ENCODE data around the gene BSCL2.
"Not testable (repeated sequence)": the region's sequence is repeated elsewhere in the genome, so short reads cannot be mapped to it uniquely, and the experiment has no call there.

The BSCL2 gene

GRCh38 chr11:62676698-62677097 lies 30.5 kb downstream of the BSCL2 start:
- Histone ChIP-seq H3K27me3 (ENCODE audit: control insufficient read depth in 2 of 2, insufficient read depth in 2 of 2, low read length in 2 of 2) (no peaks in the 10 kb centered on the region), H3K4me3 (ENCODE audit: low read length in 2 of 2) (no peak overlapping the region), H3K4me1 (ENCODE audit: control insufficient read depth in 2 of 2, insufficient read depth in 2 of 2, low read length in 2 of 2) (peaks cover 21 to 24% of the 10 kb centered on the region in 2 donors), H3K27ac (ENCODE audit: low read depth in 2 of 2, low read length in 2 of 2) (no peak overlapping the region), H3K9ac (ENCODE audit: low read depth in 1 of 2, low read length in 2 of 2) (no peak overlapping the region), H3K9me3 (ENCODE audit: control insufficient read depth in 2 of 2, low read length in 2 of 2) (no peaks in the 10 kb centered on the region), H3K36me3 (ENCODE audit: control insufficient read depth in 2 of 2, insufficient read depth in 2 of 2, low read length in 2 of 2) (peaks cover 19 to 23% of the 10 kb centered on the region in 2 donors)

GRCh38 chr11:62675415-62675814 lies 31.8 kb downstream of the BSCL2 start:
- H3K27ac ChIP-seq (ENCODE audit: low read depth in 2 of 2, low read length in 2 of 2); H3K4me3 ChIP-seq (ENCODE audit: low read length in 2 of 2); H3K9me3 ChIP-seq (ENCODE audit: control insufficient read depth in 2 of 2, low read length in 2 of 2); H3K9ac ChIP-seq (ENCODE audit: low read depth in 1 of 2, low read length in 2 of 2); H3K27me3 ChIP-seq (ENCODE audit: control insufficient read depth in 2 of 2, insufficient read depth in 2 of 2, low read length in 2 of 2): not testable (repeated sequence)
- H3K36me3 ChIP-seq (ENCODE audit: control insufficient read depth in 2 of 2, insufficient read depth in 2 of 2, low read length in 2 of 2): peaks cover 19 to 23% of the 10 kb centered on the region in 2 donors
- peaks cover 28 to 30% of the 10 kb centered on the region in 2 donors for H3K4me1 ChIP-seq (ENCODE audit: control insufficient read depth in 2 of 2, insufficient read depth in 2 of 2, low read length in 2 of 2)

GRCh38 chr11:62673196-62673525 lies 34.1 kb downstream of the BSCL2 start:
- H3K9ac ChIP-seq (ENCODE audit: low read depth in 1 of 2, low read length in 2 of 2): peak overlapping the region in 1 of 2 donors; percentile 95
- no peaks in the 10 kb centered on the region for H3K27me3 ChIP-seq (ENCODE audit: control insufficient read depth in 2 of 2, insufficient read depth in 2 of 2, low read length in 2 of 2)
- H3K9me3 ChIP-seq (ENCODE audit: control insufficient read depth in 2 of 2, low read length in 2 of 2): no peaks in the 10 kb centered on the region
- no peak overlapping the region for H3K4me3 ChIP-seq (ENCODE audit: low read length in 2 of 2)
- peak overlapping the region; percentile 87 to 92 for H3K27ac ChIP-seq (ENCODE audit: low read depth in 2 of 2, low read length in 2 of 2)
- peaks cover 29 to 30% of the 10 kb centered on the region in 2 donors for H3K4me1 ChIP-seq (ENCODE audit: control insufficient read depth in 2 of 2, insufficient read depth in 2 of 2, low read length in 2 of 2)
- H3K36me3 ChIP-seq (ENCODE audit: control insufficient read depth in 2 of 2, insufficient read depth in 2 of 2, low read length in 2 of 2): peaks cover 19 to 23% of the 10 kb centered on the region in 2 donors

GRCh38 chr11:62671608-62672389 lies 35.4 kb downstream of the BSCL2 start, which contains the start of the genes LBHD1 and UQCC3:
Gene LBHD1, minus strand, starts transcription at chr11:62672267. Its CDS starts 2,236 bp downstream, at chr11:62670031.
Gene UQCC3, plus strand, starts transcription at chr11:62671673. Its CDS starts 73 bp downstream, at chr11:62671746.
- H3K27ac ChIP-seq (ENCODE audit: low read depth in 2 of 2, low read length in 2 of 2): peak within 1 kb of the TSS; percentile 87 to 92
- peaks cover 13 to 20% of the 10 kb centered on the region in 2 donors for H3K36me3 ChIP-seq (ENCODE audit: control insufficient read depth in 2 of 2, insufficient read depth in 2 of 2, low read length in 2 of 2)
- peaks cover 24 to 30% of the 10 kb centered on the region in 2 donors for H3K4me1 ChIP-seq (ENCODE audit: control insufficient read depth in 2 of 2, insufficient read depth in 2 of 2, low read length in 2 of 2)
- peak within 1 kb of the TSS; percentile 94 to 98 for H3K4me3 ChIP-seq (ENCODE audit: low read length in 2 of 2)
- H3K9me3 ChIP-seq (ENCODE audit: control insufficient read depth in 2 of 2, low read length in 2 of 2): no peaks in the 10 kb centered on the region
- H3K27me3 ChIP-seq (ENCODE audit: control insufficient read depth in 2 of 2, insufficient read depth in 2 of 2, low read length in 2 of 2): no peaks in the 10 kb centered on the region
- peak within 1 kb of the TSS; percentile 86 to 95 for H3K9ac ChIP-seq (ENCODE audit: low read depth in 1 of 2, low read length in 2 of 2)

GRCh38 chr11:62671236-62671607 lies 36.0 kb downstream of the BSCL2 start:
- Histone ChIP-seq H3K9me3 (ENCODE audit: control insufficient read depth in 2 of 2, low read length in 2 of 2) (no peaks in the 10 kb centered on the region), H3K4me1 (ENCODE audit: control insufficient read depth in 2 of 2, insufficient read depth in 2 of 2, low read length in 2 of 2) (peaks cover 30 to 35% of the 10 kb centered on the region in 2 donors), H3K36me3 (ENCODE audit: control insufficient read depth in 2 of 2, insufficient read depth in 2 of 2, low read length in 2 of 2) (peaks cover 8 to 14% of the 10 kb centered on the region in 2 donors), H3K9ac (ENCODE audit: low read depth in 1 of 2, low read length in 2 of 2) (peak overlapping the region; percentile 86 to 95), H3K27ac (ENCODE audit: low read depth in 2 of 2, low read length in 2 of 2) (peak overlapping the region; percentile 87 to 92), H3K4me3 (ENCODE audit: low read length in 2 of 2) (peak overlapping the region; percentile 94 to 98), H3K27me3 (ENCODE audit: control insufficient read depth in 2 of 2, insufficient read depth in 2 of 2, low read length in 2 of 2) (no peaks in the 10 kb centered on the region)

GRCh38 chr11:62669420-62670161 lies 37.6 kb downstream of the BSCL2 start:
- H3K36me3 ChIP-seq (ENCODE audit: control insufficient read depth in 2 of 2, insufficient read depth in 2 of 2, low read length in 2 of 2): peaks cover 8 to 11% of the 10 kb centered on the region in 2 donors
- no peak overlapping the region for H3K4me3 ChIP-seq (ENCODE audit: low read length in 2 of 2)
- H3K9ac ChIP-seq (ENCODE audit: low read depth in 1 of 2, low read length in 2 of 2): peak overlapping the region; percentile 26 to 36
- H3K9me3 ChIP-seq (ENCODE audit: control insufficient read depth in 2 of 2, low read length in 2 of 2): no peaks in the 10 kb centered on the region
- peaks cover 34 to 39% of the 10 kb centered on the region in 2 donors for H3K4me1 ChIP-seq (ENCODE audit: control insufficient read depth in 2 of 2, insufficient read depth in 2 of 2, low read length in 2 of 2)
- peak overlapping the region; percentile 39 to 56 for H3K27ac ChIP-seq (ENCODE audit: low read depth in 2 of 2, low read length in 2 of 2)
- no peaks in the 10 kb centered on the region for H3K27me3 ChIP-seq (ENCODE audit: control insufficient read depth in 2 of 2, insufficient read depth in 2 of 2, low read length in 2 of 2)

GRCh38 chr11:62667460-62667859 lies 39.8 kb downstream of the BSCL2 start:
- H3K27me3 ChIP-seq (ENCODE audit: control insufficient read depth in 2 of 2, insufficient read depth in 2 of 2, low read length in 2 of 2): no peaks in the 10 kb centered on the region
- no peak overlapping the region for H3K9ac ChIP-seq (ENCODE audit: low read depth in 1 of 2, low read length in 2 of 2)
- H3K9me3 ChIP-seq (ENCODE audit: control insufficient read depth in 2 of 2, low read length in 2 of 2): no peaks in the 10 kb centered on the region
- no peak overlapping the region for H3K4me3 ChIP-seq (ENCODE audit: low read length in 2 of 2)
- peaks cover 12 to 14% of the 10 kb centered on the region in 2 donors for H3K36me3 ChIP-seq (ENCODE audit: control insufficient read depth in 2 of 2, insufficient read depth in 2 of 2, low read length in 2 of 2)
- peaks cover 31 to 32% of the 10 kb centered on the region in 2 donors for H3K4me1 ChIP-seq (ENCODE audit: control insufficient read depth in 2 of 2, insufficient read depth in 2 of 2, low read length in 2 of 2)
- no peak overlapping the region for H3K27ac ChIP-seq (ENCODE audit: low read depth in 2 of 2, low read length in 2 of 2)

- peak overlapping the region; percentile 91 to 92 for H3K27ac ChIP-seq (ENCODE audit: low read depth in 2 of 2, low read length in 2 of 2)
- H3K36me3 ChIP-seq (ENCODE audit: control insufficient read depth in 2 of 2, insufficient read depth in 2 of 2, low read length in 2 of 2): peaks cover 12 to 14% of the 10 kb centered on the region in 2 donors
- peak overlapping the region; percentile 91 to 96 for H3K4me3 ChIP-seq (ENCODE audit: low read length in 2 of 2)
- H3K9me3 ChIP-seq (ENCODE audit: control insufficient read depth in 2 of 2, low read length in 2 of 2): no peaks in the 10 kb centered on the region
- H3K27me3 ChIP-seq (ENCODE audit: control insufficient read depth in 2 of 2, insufficient read depth in 2 of 2, low read length in 2 of 2): no peaks in the 10 kb centered on the region
- peaks cover 28% of the 10 kb centered on the region in 2 donors for H3K4me1 ChIP-seq (ENCODE audit: control insufficient read depth in 2 of 2, insufficient read depth in 2 of 2, low read length in 2 of 2)
- peak overlapping the region; percentile 94 to 96 for H3K9ac ChIP-seq (ENCODE audit: low read depth in 1 of 2, low read length in 2 of 2)
Measured at GRCh38 chr11:62666259-62666926, 40.8 kb downstream of the BSCL2 start.

GRCh38 chr11:62665599-62666258 lies 41.5 kb downstream of the BSCL2 start:
- Histone ChIP-seq H3K36me3 (ENCODE audit: control insufficient read depth in 2 of 2, insufficient read depth in 2 of 2, low read length in 2 of 2) (peaks cover 12 to 14% of the 10 kb centered on the region in 2 donors), H3K9me3 (ENCODE audit: control insufficient read depth in 2 of 2, low read length in 2 of 2) (no peaks in the 10 kb centered on the region), H3K4me3 (ENCODE audit: low read length in 2 of 2) (peak overlapping the region; percentile 91 to 96), H3K9ac (ENCODE audit: low read depth in 1 of 2, low read length in 2 of 2) (peak overlapping the region; percentile 94 to 96), H3K4me1 (ENCODE audit: control insufficient read depth in 2 of 2, insufficient read depth in 2 of 2, low read length in 2 of 2) (peaks cover 22 to 24% of the 10 kb centered on the region in 2 donors), H3K27me3 (ENCODE audit: control insufficient read depth in 2 of 2, insufficient read depth in 2 of 2, low read length in 2 of 2) (no peaks in the 10 kb centered on the region), H3K27ac (ENCODE audit: low read depth in 2 of 2, low read length in 2 of 2) (peak overlapping the region; percentile 91 to 92)

Measured in mucosa of rectum (tissue), 2 donors.